ENCODE results near the gene USP35.

GRCh38 chr11:78211565-78211964 lies 22.8 kb downstream of the USP35 start:
- TF ChIP-seq CTCF (conservative IDR thresholded peaks at IDR 0.05 in 1 of 2, IDR thresholded peaks at IDR 0.05 in 1 of 2; ENCODE audit: extremely low read depth in 1 of 2, insufficient read depth in 1 of 2, low read depth in 1 of 2, low read length in 2 of 2) (no peak), EZH2 (IDR thresholded peaks at IDR 0.05; ENCODE audit: borderline replicate concordance, low read length) (no peak)
